ENCODE data around the gene CD44.

CD44 gene

DNA sequence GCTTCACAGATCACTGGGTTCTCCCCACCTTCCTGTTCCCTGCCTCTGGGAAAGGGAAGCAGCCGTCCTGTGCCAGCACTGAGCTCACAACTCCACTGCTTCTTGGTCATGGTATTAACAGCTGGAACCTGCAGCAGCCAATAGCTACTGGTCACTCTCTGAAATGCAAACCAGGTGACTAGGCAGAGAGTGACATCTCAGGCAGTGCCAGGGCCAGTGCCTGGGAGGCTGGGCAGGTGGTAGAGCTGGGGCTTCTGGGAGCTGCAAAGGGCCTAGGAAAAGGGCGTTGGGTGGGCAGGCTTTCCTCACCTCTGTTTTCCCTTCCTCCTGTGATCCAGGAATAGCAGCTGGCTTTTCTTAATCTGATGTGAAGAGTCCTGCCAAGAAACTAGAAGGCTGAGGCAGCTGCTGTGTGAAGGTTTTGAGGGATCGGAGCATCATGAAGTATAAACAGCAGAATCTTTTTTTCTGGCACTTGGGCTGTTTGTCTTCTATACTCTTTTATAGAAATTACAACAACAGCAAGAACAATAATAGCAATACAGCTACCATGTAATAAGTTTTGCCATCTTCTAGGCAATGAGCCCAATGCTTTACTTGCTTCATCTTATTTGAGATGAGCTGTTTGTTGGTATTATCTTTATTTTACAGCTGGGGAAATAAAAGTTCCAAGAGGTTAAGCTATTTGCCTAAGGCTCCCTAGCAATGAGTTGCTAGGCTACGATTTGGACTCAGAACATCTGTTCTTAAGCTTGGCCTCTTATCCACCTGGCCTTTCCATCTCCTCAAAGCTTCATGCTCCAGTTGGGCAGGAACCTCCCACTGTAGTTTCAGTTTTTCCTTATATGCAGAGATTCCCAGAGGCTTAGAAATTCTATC is 22.0 kb upstream of the CD44 start:
- Histone ChIP-seq H3K9me3 (ENCODE audit: control extremely low read depth in 1 of 5, control insufficient read depth in 4 of 5, insufficient read depth in 2 of 5, low read depth in 1 of 5, low read length in 4 of 5) (peaks cover 0 to 1% (median 0%) of the 10 kb centered on the region in 5 experiments), H3K27ac (ENCODE audit: insufficient read depth in 1 of 2, low read depth in 1 of 2, low read length in 2 of 2, poor library complexity in 1 of 2, severe bottlenecking in 2 of 2) (no peak overlapping the region), H3K4me3 (ENCODE audit: control insufficient read depth in 1 of 7, extremely low read depth in 1 of 7, insufficient read depth in 4 of 7, low read depth in 2 of 7, low read length in 6 of 7) (no peak overlapping the region), H3K36me3 (ENCODE audit: control insufficient read depth in 4 of 4, insufficient read depth in 4 of 4, low read length in 3 of 4) (no peaks in the 10 kb centered on the region), H3K27me3 (replicated peaks in 2 of 5; ENCODE audit: control insufficient read depth in 4 of 5, insufficient read depth in 5 of 5, low read length in 4 of 5) (no peaks in the 10 kb centered on the region), H3K4me1 (ENCODE audit: control extremely low read depth in 1 of 4, control insufficient read depth in 4 of 4, insufficient read depth in 4 of 4, low read length in 3 of 4) (peaks cover 0 to 8% (median 2%) of the 10 kb centered on the region in 4 experiments)
- WGBS (ENCODE audit: insufficient coverage), result 100% methylated on average over 2 of the region's 4 CpGs
- POLR2A ChIA-PET, result interaction anchor here (1.5 kb wide), 1 partner anchor 22 kb away, joined by 4 read pairs; the partner anchor contains the start of gene CD44
- no peak for DNase-seq
- CTCF ChIA-PET, result interaction anchor here (1.0 to 1.2 kb wide), 3 partner anchors 16 to 19 kb away, joined by 3 to 4 read pairs (median 3); no protein-coding TSS in a partner anchor

DNA sequence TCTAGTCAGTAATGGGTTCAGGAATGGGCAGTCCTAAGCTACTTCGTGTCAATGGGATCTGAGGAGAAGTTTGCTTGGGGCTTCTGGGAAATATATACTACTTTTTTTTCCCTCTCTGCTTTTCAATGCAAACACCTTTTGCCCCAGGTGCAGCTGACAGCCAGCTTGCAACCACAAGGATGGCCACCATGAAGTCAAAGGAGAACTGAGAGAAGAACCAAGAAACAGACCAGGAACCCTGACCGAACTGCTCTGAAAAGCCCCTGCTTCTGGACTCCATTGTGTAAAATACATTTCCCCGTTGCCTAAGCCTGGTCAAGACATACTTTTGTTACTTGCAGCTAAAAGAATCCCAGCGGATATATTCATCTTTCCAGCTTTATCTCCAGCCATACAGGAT is 20.1 kb upstream of the CD44 start:
- 92% methylated on average over 3 of the region's 4 CpGs for WGBS (ENCODE audit: insufficient coverage)
- no peak for DNase-seq
- Histone ChIP-seq H3K27ac (ENCODE audit: insufficient read depth in 1 of 2, low read depth in 1 of 2, low read length in 2 of 2, poor library complexity in 1 of 2, severe bottlenecking in 2 of 2) (no peak overlapping the region), H3K36me3 (ENCODE audit: control insufficient read depth in 4 of 4, insufficient read depth in 4 of 4, low read length in 3 of 4) (no peaks in the 10 kb centered on the region), H3K27me3 (replicated peaks in 2 of 5; ENCODE audit: control insufficient read depth in 4 of 5, insufficient read depth in 5 of 5, low read length in 4 of 5) (no peaks in the 10 kb centered on the region), H3K4me1 (ENCODE audit: control extremely low read depth in 1 of 4, control insufficient read depth in 4 of 4, insufficient read depth in 4 of 4, low read length in 3 of 4) (peaks cover 0 to 7% (median 5%) of the 10 kb centered on the region in 4 experiments), H3K4me3 (ENCODE audit: control insufficient read depth in 1 of 7, extremely low read depth in 1 of 7, insufficient read depth in 4 of 7, low read depth in 2 of 7, low read length in 6 of 7) (no peak overlapping the region), H3K9me3 (ENCODE audit: control extremely low read depth in 1 of 5, control insufficient read depth in 4 of 5, insufficient read depth in 2 of 5, low read depth in 1 of 5, low read length in 4 of 5) (peaks cover 0 to 1% (median 0%) of the 10 kb centered on the region in 5 experiments)
- ChIA-PET CTCF (interaction anchor here (1.8 kb wide), 1 partner anchor 11 kb away, joined by 6 read pairs; no protein-coding TSS in a partner anchor), POLR2A (no interaction called here)

DNA sequence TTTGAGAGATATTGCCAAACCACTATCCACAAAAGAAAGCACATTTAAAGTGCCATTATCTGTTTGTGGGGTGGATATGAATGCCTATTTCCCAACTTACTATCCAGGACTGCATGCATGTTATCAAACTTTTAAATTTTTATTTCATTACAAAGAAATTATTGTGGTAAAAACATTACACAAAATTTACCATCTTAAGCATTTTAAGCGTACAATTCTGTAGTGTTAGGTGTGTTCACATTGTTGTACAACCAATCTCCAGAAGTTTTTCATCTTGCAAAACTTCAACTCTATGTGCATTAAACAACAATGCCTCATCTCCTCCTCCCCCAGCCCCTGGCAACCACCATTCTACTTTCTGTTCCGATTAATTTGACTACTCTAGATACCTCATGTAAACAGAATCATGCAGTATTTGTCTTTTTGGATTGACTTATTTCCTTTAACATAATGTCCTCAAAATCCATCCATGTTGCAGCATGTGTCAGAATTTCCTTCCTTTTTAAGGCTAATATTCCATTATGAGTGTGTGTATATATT is 17.6 kb upstream of the CD44 start:
- Histone ChIP-seq H3K27ac (ENCODE audit: insufficient read depth in 1 of 2, low read depth in 1 of 2, low read length in 2 of 2, poor library complexity in 1 of 2, severe bottlenecking in 2 of 2) (no peak overlapping the region), H3K4me1 (ENCODE audit: control extremely low read depth in 1 of 4, control insufficient read depth in 4 of 4, insufficient read depth in 4 of 4, low read length in 3 of 4) (peaks cover 0 to 6% (median 5%) of the 10 kb centered on the region in 4 experiments), H3K4me3 (ENCODE audit: control insufficient read depth in 1 of 7, extremely low read depth in 1 of 7, insufficient read depth in 4 of 7, low read depth in 2 of 7, low read length in 6 of 7) (no peak overlapping the region), H3K27me3 (replicated peaks in 2 of 5; ENCODE audit: control insufficient read depth in 4 of 5, insufficient read depth in 5 of 5, low read length in 4 of 5) (no peaks in the 10 kb centered on the region), H3K9me3 (ENCODE audit: control extremely low read depth in 1 of 5, control insufficient read depth in 4 of 5, insufficient read depth in 2 of 5, low read depth in 1 of 5, low read length in 4 of 5) (peaks cover 0 to 1% (median 0%) of the 10 kb centered on the region in 5 experiments), H3K36me3 (ENCODE audit: control insufficient read depth in 4 of 4, insufficient read depth in 4 of 4, low read length in 3 of 4) (no peaks in the 10 kb centered on the region)
- CTCF ChIA-PET, result no interaction called here
- DNase-seq, result no peak
- POLR2A ChIA-PET, result no interaction called here
- 100% methylated on average over 1 of the region's 2 CpGs for WGBS (ENCODE audit: insufficient coverage)

- no CpG with 5 or more reads among the region's 1 CpG for WGBS (ENCODE audit: insufficient coverage)
- ChIA-PET CTCF (interaction anchor here (1.0 kb wide), 1 partner anchor 43 kb away, joined by 3 read pairs; no protein-coding TSS in a partner anchor), POLR2A (no interaction called here)
- Histone ChIP-seq H3K4me3 (ENCODE audit: control insufficient read depth in 1 of 7, extremely low read depth in 1 of 7, insufficient read depth in 4 of 7, low read depth in 2 of 7, low read length in 6 of 7) (peak overlapping the region in 1 of 7 experiments; percentile 34), H3K27ac (ENCODE audit: insufficient read depth in 1 of 2, low read depth in 1 of 2, low read length in 2 of 2, poor library complexity in 1 of 2, severe bottlenecking in 2 of 2) (no peak overlapping the region), H3K9me3 (ENCODE audit: control extremely low read depth in 1 of 5, control insufficient read depth in 4 of 5, insufficient read depth in 2 of 5, low read depth in 1 of 5, low read length in 4 of 5) (peaks cover 0 to 1% (median 0%) of the 10 kb centered on the region in 5 experiments), H3K4me1 (ENCODE audit: control extremely low read depth in 1 of 4, control insufficient read depth in 4 of 4, insufficient read depth in 4 of 4, low read length in 3 of 4) (peaks cover 0 to 6% (median 5%) of the 10 kb centered on the region in 4 experiments), H3K27me3 (replicated peaks in 2 of 5; ENCODE audit: control insufficient read depth in 4 of 5, insufficient read depth in 5 of 5, low read length in 4 of 5) (no peaks in the 10 kb centered on the region), H3K36me3 (ENCODE audit: control insufficient read depth in 4 of 4, insufficient read depth in 4 of 4, low read length in 3 of 4) (no peaks in the 10 kb centered on the region)
- DNase-seq, result peak in 2 of 3 donors; percentile 72 to 83
Observed at GRCh38 chr11:35122308-35122707, 16.7 kb upstream of the CD44 start.

GRCh38 chr11:35126000-35126878 is 12.7 kb upstream of the CD44 start:
- ChIA-PET POLR2A (no interaction called here), CTCF (interaction anchor here (1.4 kb wide), 1 partner anchor 11 kb away, joined by 3 read pairs; no protein-coding TSS in a partner anchor)
- peaks cover 0 to 1% (median 0%) of the 10 kb centered on the region in 5 experiments for H3K9me3 ChIP-seq (ENCODE audit: control extremely low read depth in 1 of 5, control insufficient read depth in 4 of 5, insufficient read depth in 2 of 5, low read depth in 1 of 5, low read length in 4 of 5)
- DNase-seq, result peak in 1 of 3 donors; percentile 42
- no peak overlapping the region for H3K27ac ChIP-seq (ENCODE audit: insufficient read depth in 1 of 2, low read depth in 1 of 2, low read length in 2 of 2, poor library complexity in 1 of 2, severe bottlenecking in 2 of 2)
- peaks cover 0 to 6% (median 5%) of the 10 kb centered on the region in 4 experiments for H3K4me1 ChIP-seq (ENCODE audit: control extremely low read depth in 1 of 4, control insufficient read depth in 4 of 4, insufficient read depth in 4 of 4, low read length in 3 of 4)
- WGBS (ENCODE audit: insufficient coverage), result 94% methylated on average over 4 of the region's 6 CpGs
- no peaks in the 10 kb centered on the region for H3K36me3 ChIP-seq (ENCODE audit: control insufficient read depth in 4 of 4, insufficient read depth in 4 of 4, low read length in 3 of 4)
- H3K4me3 ChIP-seq (ENCODE audit: control insufficient read depth in 1 of 7, extremely low read depth in 1 of 7, insufficient read depth in 4 of 7, low read depth in 2 of 7, low read length in 6 of 7), result no peak overlapping the region
- H3K27me3 ChIP-seq (replicated peaks in 2 of 5; ENCODE audit: control insufficient read depth in 4 of 5, insufficient read depth in 5 of 5, low read length in 4 of 5), result no peaks in the 10 kb centered on the region

DNA sequence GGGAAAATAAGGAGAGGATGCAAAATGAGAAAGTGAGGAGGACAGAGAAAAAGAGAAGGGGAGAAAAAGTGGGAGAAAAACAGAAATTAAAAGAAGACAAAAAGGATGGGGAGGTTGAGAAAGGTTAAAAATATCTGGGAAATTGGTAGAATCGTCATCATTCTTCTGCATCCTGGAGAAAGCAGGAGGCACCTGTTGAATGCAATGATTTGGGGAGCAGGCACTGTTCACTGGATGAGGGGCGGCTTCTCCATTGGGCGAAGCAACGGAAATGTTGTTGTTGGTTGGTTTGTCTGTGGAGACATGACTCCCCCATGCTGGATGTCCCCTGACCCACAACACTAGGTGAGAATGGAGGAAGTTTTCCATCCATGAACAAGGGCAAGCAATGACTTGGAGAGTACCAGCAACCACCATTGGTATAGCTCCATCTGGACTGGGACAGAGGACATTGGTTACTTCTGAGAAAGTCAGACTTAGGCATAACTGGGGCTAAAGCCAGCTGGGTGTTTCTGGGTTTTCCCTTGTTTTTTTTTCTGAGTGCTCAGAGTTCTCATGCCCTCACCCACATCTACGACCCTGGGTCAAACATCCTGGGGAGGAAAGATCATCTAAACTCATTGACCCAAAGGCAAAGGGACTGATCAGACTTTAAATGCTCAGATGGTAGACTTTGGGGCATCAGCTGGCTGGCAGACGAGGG is 11.9 kb upstream of the CD44 start:
- no peaks in the 10 kb centered on the region for H3K27me3 ChIP-seq (replicated peaks in 2 of 5; ENCODE audit: control insufficient read depth in 4 of 5, insufficient read depth in 5 of 5, low read length in 4 of 5)
- no peak for DNase-seq
- ChIA-PET CTCF (interaction anchor here (1.4 kb wide), 1 partner anchor 12 kb away, joined by 3 read pairs; no protein-coding TSS in a partner anchor), POLR2A (no interaction called here)
- no peaks in the 10 kb centered on the region for H3K36me3 ChIP-seq (ENCODE audit: control insufficient read depth in 4 of 4, insufficient read depth in 4 of 4, low read length in 3 of 4)
- H3K4me3 ChIP-seq (ENCODE audit: control insufficient read depth in 1 of 7, extremely low read depth in 1 of 7, insufficient read depth in 4 of 7, low read depth in 2 of 7, low read length in 6 of 7), result no peak overlapping the region
- WGBS (ENCODE audit: insufficient coverage), result 100% methylated on average over 2 of the region's 6 CpGs
- no peak overlapping the region for H3K27ac ChIP-seq (ENCODE audit: insufficient read depth in 1 of 2, low read depth in 1 of 2, low read length in 2 of 2, poor library complexity in 1 of 2, severe bottlenecking in 2 of 2)
- peaks cover 0 to 6% (median 5%) of the 10 kb centered on the region in 4 experiments for H3K4me1 ChIP-seq (ENCODE audit: control extremely low read depth in 1 of 4, control insufficient read depth in 4 of 4, insufficient read depth in 4 of 4, low read length in 3 of 4)
- H3K9me3 ChIP-seq (ENCODE audit: control extremely low read depth in 1 of 5, control insufficient read depth in 4 of 5, insufficient read depth in 2 of 5, low read depth in 1 of 5, low read length in 4 of 5), result no peaks in the 10 kb centered on the region
